Lower leg skin (tissue), 4 donors: ENCODE results near the gene ADCY1. TPM values are rescaled to one million over a fixed set of nuclear protein-coding genes. Genes with fewer than 3 reads are reported as not detected.

Experiments used
- DNase-seq, 2 donors: peaks; one replicate each; pipeline ENCODE4 v3.0.0-alpha.2; 2019; ENCODE audit warnings: low spot score in 2 of 2
- H3K4me3 ChIP-seq: fragments of 200-600 bp; sonication (generic); 2 replicates; pipeline ENCODE4 v1.5.1; 2017; ENCODE audit warnings: mild to moderate bottlenecking, low read depth; ENCODE audit not compliant: poor library complexity, severe bottlenecking
- POLR2A ChIP-seq, 2 donors: fragments of 450-650 bp; IDR thresholded peaks; one replicate each; pipeline ENCODE4 v1.6.1; 2016 to 2017; ENCODE audit warnings: antibody characterized with exemption in 2 of 2, mild to moderate bottlenecking in 1 of 2, moderate library complexity in 1 of 2
- WGBS, 2 donors: methylation state at CpG; one replicate each; pipeline ENCODE4 v1.1.5; 2018; 5-methylcytosine and 5-hydroxymethylcytosine counted together
- intact Hi-C: fragments of 100-400 bp; cut with DNase I; formaldehyde crosslinking; loops from one replicate; pipeline ENCODE4 v1.15.0; 2023; ENCODE audit warnings: low total_unique reads
- total RNA-seq, 4 donors: library from RNA; depleted of rRNA; stranded (reverse); fragments of >200 nt; gene quantifications; one replicate each; pipeline ENCODE4 v1.1.0, GENCODE V29; 2016
- TF ChIP-seq, protein P1 (sequence below), 3 donors: fragments of 450-650 bp; IDR thresholded peaks; one replicate each; pipeline ENCODE4 v1.5.1; 2016; ENCODE audit warnings: antibody characterized with exemption in 3 of 3, mild to moderate bottlenecking in 3 of 3, moderate library complexity in 2 of 3

The ADCY1 gene
- total RNA-seq, 4 donors from 2014 or later: 0.04 to 0.74 (median 0.40) TPM

- TF ChIP-seq, protein P1, sequence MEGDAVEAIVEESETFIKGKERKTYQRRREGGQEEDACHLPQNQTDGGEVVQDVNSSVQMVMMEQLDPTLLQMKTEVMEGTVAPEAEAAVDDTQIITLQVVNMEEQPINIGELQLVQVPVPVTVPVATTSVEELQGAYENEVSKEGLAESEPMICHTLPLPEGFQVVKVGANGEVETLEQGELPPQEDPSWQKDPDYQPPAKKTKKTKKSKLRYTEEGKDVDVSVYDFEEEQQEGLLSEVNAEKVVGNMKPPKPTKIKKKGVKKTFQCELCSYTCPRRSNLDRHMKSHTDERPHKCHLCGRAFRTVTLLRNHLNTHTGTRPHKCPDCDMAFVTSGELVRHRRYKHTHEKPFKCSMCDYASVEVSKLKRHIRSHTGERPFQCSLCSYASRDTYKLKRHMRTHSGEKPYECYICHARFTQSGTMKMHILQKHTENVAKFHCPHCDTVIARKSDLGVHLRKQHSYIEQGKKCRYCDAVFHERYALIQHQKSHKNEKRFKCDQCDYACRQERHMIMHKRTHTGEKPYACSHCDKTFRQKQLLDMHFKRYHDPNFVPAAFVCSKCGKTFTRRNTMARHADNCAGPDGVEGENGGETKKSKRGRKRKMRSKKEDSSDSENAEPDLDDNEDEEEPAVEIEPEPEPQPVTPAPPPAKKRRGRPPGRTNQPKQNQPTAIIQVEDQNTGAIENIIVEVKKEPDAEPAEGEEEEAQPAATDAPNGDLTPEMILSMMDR (IDR thresholded peaks at IDR 0.05): no peak
- TF ChIP-seq POLR2A (IDR thresholded peaks at IDR 0.05): no peak
- intact Hi-C loops: no loop called here
- peak in 1 of 2 donors; percentile 72 for DNase-seq
- WGBS, 2 donors: 86 to 100% methylated on average over 1 of the region's 1 CpG
- no peak overlapping the region for H3K4me3 ChIP-seq
Observed at GRCh38 chr7:45567713-45568112, 6.5 kb upstream of the ADCY1 start.

- intact Hi-C loops: no loop called here
- TF ChIP-seq, protein P1 (IDR thresholded peaks at IDR 0.05): no peak
- TF ChIP-seq POLR2A (IDR thresholded peaks at IDR 0.05): no peak
- 80 to 83% methylated on average over 10 of the region's 10 CpGs for WGBS, 2 donors
- DNase-seq: peak in 1 of 2 donors; percentile 68
- H3K4me3 ChIP-seq: no peak overlapping the region
Observed at GRCh38 chr7:45568536-45569289, 5.5 kb upstream of the ADCY1 start.

GRCh38 chr7:45569290-45569685, 4.9 kb upstream of the ADCY1 start:
- H3K4me3 ChIP-seq: no peak overlapping the region
- TF ChIP-seq, protein P1 (IDR thresholded peaks at IDR 0.05): no peak
- no peak for TF ChIP-seq POLR2A (IDR thresholded peaks at IDR 0.05)
- DNase-seq: peak in 1 of 2 donors; percentile 56
- intact Hi-C loops: no loop called here
- WGBS, 2 donors: 68 to 72% methylated on average over 1 of the region's 1 CpG

- no peak for TF ChIP-seq POLR2A (IDR thresholded peaks at IDR 0.05)
- TF ChIP-seq, protein P1 (IDR thresholded peaks at IDR 0.05): no peak
- WGBS, 2 donors: 89 to 92% methylated on average over 9 of the region's 9 CpGs
- intact Hi-C loops: no loop called here
- peak in 1 of 2 donors; percentile 46 for DNase-seq
- no peak overlapping the region for H3K4me3 ChIP-seq
Observed at GRCh38 chr7:45570797-45571196, 3.4 kb upstream of the ADCY1 start.

DNA sequence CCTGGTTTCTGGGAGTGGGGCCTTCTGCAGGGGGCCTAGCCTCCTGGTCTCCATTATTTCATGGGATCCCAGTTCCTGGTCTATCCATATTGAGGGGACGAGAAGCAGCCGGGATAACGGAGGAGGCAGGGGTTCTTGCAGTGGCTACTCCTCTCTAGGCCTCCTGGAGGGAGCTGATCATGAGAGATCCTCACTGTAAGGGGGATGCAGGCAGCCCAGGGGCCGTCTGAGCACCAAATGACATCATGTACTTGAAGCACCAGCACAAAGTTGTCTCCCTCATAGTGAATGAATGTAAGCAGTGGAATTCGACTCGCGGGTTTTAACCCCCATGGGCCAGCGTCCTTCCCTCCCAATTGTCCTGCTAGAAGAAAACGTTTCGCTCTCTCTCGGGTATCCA, 964 bp upstream of the ADCY1 start:
- no peak for TF ChIP-seq POLR2A (IDR thresholded peaks at IDR 0.05)
- no peak overlapping the region for H3K4me3 ChIP-seq
- WGBS, 2 donors: 65 to 70% methylated on average over 11 of the region's 11 CpGs
- DNase-seq: no peak
- intact Hi-C loops: no loop called here

DNA sequence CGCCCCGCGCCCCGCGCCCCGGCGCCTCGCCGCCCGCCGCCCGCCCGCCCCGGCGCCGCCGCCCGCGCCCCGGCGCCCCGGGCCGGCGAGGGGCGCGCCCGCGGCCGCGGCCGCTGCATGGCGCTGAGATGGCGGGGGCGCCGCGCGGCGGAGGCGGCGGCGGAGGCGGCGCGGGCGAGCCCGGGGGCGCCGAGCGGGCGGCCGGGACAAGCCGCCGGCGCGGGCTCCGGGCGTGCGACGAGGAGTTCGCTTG, 174 bp downstream of the ADCY1 start:
- intact Hi-C loops: no loop called here
- no peak for DNase-seq
- no peak overlapping the region for H3K4me3 ChIP-seq
- WGBS, 2 donors: 1% methylated on average over 27 of the region's 60 CpGs; no CpG with 5 or more reads in 1 of the 2 donors
- TF ChIP-seq, protein P1 (IDR thresholded peaks at IDR 0.05): no peak
- no peak for TF ChIP-seq POLR2A (IDR thresholded peaks at IDR 0.05)
